ENCODE measurements around the gene RTN4R.

DNA sequence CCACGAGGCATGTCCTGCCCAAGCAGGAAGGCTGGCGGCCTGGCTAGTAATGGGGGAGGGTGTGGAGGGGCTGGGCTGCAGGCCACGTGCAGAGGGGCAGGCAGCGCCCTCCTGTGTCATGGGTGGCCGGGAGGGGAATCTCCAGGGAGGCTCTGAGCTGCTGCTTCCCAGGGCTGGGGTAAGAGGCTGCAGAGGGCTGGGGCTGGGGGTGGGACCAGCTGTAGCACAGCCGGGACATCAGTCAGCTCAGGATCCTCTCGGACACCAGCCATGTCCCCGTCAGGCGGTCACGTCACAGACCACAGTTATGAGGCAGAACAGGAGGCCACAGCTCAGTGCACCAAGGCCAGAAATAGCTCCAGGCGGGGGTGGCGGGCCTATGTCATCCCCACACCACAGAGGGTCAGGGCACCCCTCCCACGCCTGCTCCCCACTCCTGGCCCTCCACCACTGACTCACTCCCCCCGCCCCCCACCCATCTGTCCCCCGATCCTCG lies 21.1 kb downstream of the RTN4R start:
- TF ChIP-seq, protein P1, sequence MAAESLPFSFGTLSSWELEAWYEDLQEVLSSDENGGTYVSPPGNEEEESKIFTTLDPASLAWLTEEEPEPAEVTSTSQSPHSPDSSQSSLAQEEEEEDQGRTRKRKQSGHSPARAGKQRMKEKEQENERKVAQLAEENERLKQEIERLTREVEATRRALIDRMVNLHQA (CRISPR knock-in tag; IDR thresholded peaks at IDR 0.05): no peak
- TF ChIP-seq HMG20A (CRISPR knock-in tag; IDR thresholded peaks at IDR 0.05; ENCODE audit: borderline replicate concordance) (no peak), ESRRA (CRISPR knock-in tag; IDR thresholded peaks at IDR 0.05; ENCODE audit: low read depth) (no peak), ELF4 (CRISPR knock-in tag; IDR thresholded peaks at IDR 0.05; ENCODE audit: borderline replicate concordance) (no peak), RNF2 (conservative IDR thresholded peaks at IDR 0.05; ENCODE audit: low read depth) (no peak)

Measured in HepG2 (cell line).